Chondrocyte (in vitro differentiated cells): ENCODE results near the gene HRH2. TPM values are rescaled to one million over a fixed set of nuclear protein-coding genes. Genes with fewer than 3 reads are reported as not detected.

Experiments used
- DNase-seq: peaks from one replicate; pipeline ENCODE4 v3.0.0; 2021; ENCODE audit warnings: mixed read lengths, low spot score
- H3K27ac Mint-ChIP-seq: one replicate; pipeline ENCODE4 v1.8.0; 2021; ENCODE audit warnings: mild to moderate bottlenecking, moderate library complexity, mixed read lengths; ENCODE audit not compliant: unreplicated experiment
- H3K27me3 Mint-ChIP-seq: 2 replicates; pipeline ENCODE4 v1.8.0; 2021; ENCODE audit warnings: low read depth, mixed read lengths
- H3K36me3 Mint-ChIP-seq: 2 replicates; pipeline ENCODE4 v1.8.0; 2021; ENCODE audit warnings: low read depth, mixed read lengths
- H3K4me1 Mint-ChIP-seq: 2 replicates; pipeline ENCODE4 v1.8.0; 2021; ENCODE audit warnings: low read depth, mild to moderate bottlenecking, mixed read lengths
- H3K4me3 Mint-ChIP-seq: one replicate; pipeline ENCODE4 v1.8.0; 2021; ENCODE audit warnings: mild to moderate bottlenecking, moderate library complexity, mixed read lengths; ENCODE audit not compliant: unreplicated experiment
- H3K9me3 Mint-ChIP-seq: 2 replicates; pipeline ENCODE4 v1.8.0; 2021; ENCODE audit warnings: low read depth, mixed read lengths
- CTCF ChIP-seq: fragments of 200-600 bp; sonication (generic); IDR thresholded peaks from 2 replicates; pipeline ENCODE4 v1.5.0; 2021; ENCODE audit warnings: antibody characterized with exemption, mild to moderate bottlenecking, moderate library complexity
- long read RNA-seq: library from polyadenylated mRNA; stranded (forward); transcript quantifications from one replicate; pipeline ENCODE4 v2.0.0, GENCODE V29; 2021
- total RNA-seq: library from RNA; stranded (reverse); gene quantifications from 3 replicates; pipeline ENCODE4 v1.2.1, GENCODE V29; 2021

HRH2 gene
- total RNA-seq = 0.27 to 0.38 TPM (median 0.30 TPM) in 3 replicates
- long read RNA-seq = 0 reads

DNA sequence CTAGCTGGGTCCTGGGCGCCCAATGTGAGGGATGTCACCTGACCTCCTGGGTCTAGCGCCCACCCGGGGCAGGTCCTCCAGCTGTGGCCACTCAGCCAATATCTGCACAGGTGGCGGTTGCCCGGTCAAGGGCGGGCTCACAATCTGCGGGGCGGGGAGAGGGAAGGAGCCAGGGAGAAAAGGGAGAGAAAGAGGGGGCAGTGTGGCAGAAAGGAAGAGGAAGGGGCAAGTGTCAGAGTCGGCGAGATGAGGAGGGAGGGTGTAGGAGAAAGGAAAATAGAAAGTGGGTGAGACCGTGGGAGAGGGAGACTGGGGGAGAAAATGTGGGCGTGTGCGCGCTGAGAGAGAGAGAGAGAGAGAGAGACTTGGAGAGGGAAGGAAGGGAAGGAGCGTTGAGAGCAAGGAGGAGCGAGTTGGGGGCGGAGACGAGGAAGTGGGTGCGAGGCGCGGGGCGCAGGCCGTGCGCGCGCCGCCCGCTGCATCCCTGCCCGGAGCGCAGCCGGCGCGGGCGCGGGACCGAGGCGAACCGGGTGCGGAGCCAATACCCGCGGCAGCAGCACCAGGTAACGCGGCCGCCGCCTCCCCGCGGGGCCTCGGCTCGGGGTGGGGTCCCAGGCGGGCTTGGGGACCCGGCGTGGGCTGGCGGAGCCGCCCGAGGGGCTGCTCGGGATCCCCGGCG lies at the start of gene HRH2:
TSS of gene HRH2 (plus strand) at position 479 of the 679 bp plus-strand sequence. CDS start 25,163 bp downstream, outside the sequence.
- Mint-ChIP-seq H3K27me3 (peaks cover 17% of the 10 kb centered on the region), H3K27ac (no peak within 1 kb of the TSS), H3K36me3 (no peaks in the 10 kb centered on the region), H3K9me3 (no peaks in the 10 kb centered on the region), H3K4me3 (peak within 1 kb of the TSS; percentile 78), H3K4me1 (peaks cover 24% of the 10 kb centered on the region)
- no peak for DNase-seq
- TF ChIP-seq CTCF = no peak

DNA sequence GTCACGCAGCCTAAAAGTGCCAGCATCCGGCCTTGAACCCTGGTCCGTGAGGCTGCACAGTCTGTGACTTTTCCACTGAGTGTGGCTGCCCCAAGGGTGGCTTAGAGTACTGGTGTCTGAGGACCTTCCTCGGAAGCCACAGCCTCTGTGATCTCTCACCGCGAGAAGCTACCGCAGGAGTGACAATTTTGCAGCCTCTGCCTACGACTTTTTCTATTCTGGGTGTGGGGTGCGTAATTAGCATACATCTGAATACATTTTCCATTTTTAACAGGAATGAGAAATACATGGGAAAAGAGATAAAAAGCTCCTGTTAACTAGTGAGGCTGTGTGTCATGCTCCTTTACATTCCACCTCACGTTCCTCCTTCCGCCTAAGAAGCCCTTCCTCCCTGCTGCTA lies 48.3 kb upstream of the HRH2 start:
- Mint-ChIP-seq H3K27ac (no peak overlapping the region), H3K9me3 (peaks cover 12% of the 10 kb centered on the region), H3K4me3 (no peak overlapping the region), H3K27me3 (peaks cover 29% of the 10 kb centered on the region), H3K36me3 (no peaks in the 10 kb centered on the region), H3K4me1 (no peaks in the 10 kb centered on the region)
- TF ChIP-seq CTCF = no peak
- DNase-seq = no peak

DNA sequence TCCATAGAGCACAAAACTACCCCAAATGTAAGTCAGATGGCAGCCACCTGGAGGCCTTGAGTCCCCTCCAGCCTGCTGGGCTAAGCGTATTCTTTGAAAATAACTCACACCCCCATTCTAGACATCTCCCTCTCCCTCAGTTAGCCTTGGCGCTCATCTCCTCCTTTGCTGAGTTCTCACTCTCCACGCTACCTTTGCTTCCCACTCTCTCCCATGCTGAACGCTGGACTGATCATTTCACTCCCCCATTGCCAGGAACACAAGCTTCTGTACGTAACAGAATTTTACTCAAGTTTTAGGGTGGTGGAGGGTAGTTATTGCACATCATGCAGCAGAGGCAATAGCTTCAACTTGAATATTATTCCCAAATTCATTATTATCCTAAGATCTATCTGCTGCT lies 47.5 kb upstream of the HRH2 start:
- no peak overlapping the region for H3K27ac Mint-ChIP-seq
- no peaks in the 10 kb centered on the region for H3K36me3 Mint-ChIP-seq
- TF ChIP-seq CTCF = no peak
- DNase-seq = no peak
- H3K27me3 Mint-ChIP-seq = peaks cover 23% of the 10 kb centered on the region
- H3K4me1 Mint-ChIP-seq = no peaks in the 10 kb centered on the region
- H3K4me3 Mint-ChIP-seq = no peak overlapping the region
- H3K9me3 Mint-ChIP-seq = peaks cover 5% of the 10 kb centered on the region

DNA sequence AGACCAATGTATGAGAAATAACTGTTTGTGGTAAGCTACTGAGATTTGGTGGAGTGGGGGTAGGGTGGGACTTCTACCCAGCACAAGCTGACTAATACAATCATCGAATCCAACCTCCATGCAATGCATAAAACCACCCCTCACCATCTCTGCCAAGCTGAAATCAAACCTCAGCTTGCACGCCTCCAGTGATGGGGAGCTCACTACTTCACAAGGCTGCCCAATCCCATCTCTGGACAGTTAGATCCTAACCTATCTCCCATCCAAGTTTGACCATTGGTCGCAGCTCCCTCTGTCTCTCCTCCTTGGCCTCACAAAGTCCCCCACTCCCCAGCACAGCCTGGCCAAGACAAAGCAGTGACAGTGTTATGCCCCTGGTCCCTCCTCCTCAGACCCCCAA lies 47.0 kb upstream of the HRH2 start:
- Mint-ChIP-seq H3K4me3 (no peak overlapping the region), H3K9me3 (peaks cover 3% of the 10 kb centered on the region), H3K27ac (no peak overlapping the region), H3K4me1 (no peaks in the 10 kb centered on the region), H3K27me3 (peaks cover 23% of the 10 kb centered on the region), H3K36me3 (no peaks in the 10 kb centered on the region)
- no peak for DNase-seq
- no peak for TF ChIP-seq CTCF

- no peak for TF ChIP-seq CTCF
Observed at GRCh38 chr5:175614223-175614815, 43.6 kb upstream of the HRH2 start.

More at GRCh38 chr5:175614223-175614815, 43.6 kb upstream of the HRH2 start:
- DNase-seq = no peak
- Mint-ChIP-seq H3K4me1 (no peaks in the 10 kb centered on the region), H3K27ac (no peak overlapping the region), H3K4me3 (no peak overlapping the region), H3K36me3 (no peaks in the 10 kb centered on the region), H3K9me3 (peaks cover 3% of the 10 kb centered on the region), H3K27me3 (peaks cover 23% of the 10 kb centered on the region)
